ENCODE measurements around the gene ABLIM2.

- TF ChIP-seq PATZ1 (CRISPR knock-in tag; IDR thresholded peaks at IDR 0.05; ENCODE audit: borderline replicate concordance) (no peak), CSDC2 (CRISPR knock-in tag; IDR thresholded peaks at IDR 0.05) (no peak), TOX (CRISPR knock-in tag; IDR thresholded peaks at IDR 0.05; ENCODE audit: borderline replicate concordance) (no peak), ZC3H10 (CRISPR knock-in tag; IDR thresholded peaks at IDR 0.05) (no peak), TCF4 (CRISPR knock-in tag; IDR thresholded peaks at IDR 0.05; ENCODE audit: borderline replicate concordance) (no peak), PPARA (CRISPR knock-in tag; IDR thresholded peaks at IDR 0.05; ENCODE audit: borderline replicate concordance) (no peak), BACH2 (CRISPR knock-in tag; IDR thresholded peaks at IDR 0.05; ENCODE audit: borderline replicate concordance) (no peak), ZNF70 (CRISPR knock-in tag; IDR thresholded peaks at IDR 0.05) (no peak), ZNF8 (CRISPR knock-in tag; IDR thresholded peaks at IDR 0.05) (no peak), POU6F1 (CRISPR knock-in tag; IDR thresholded peaks at IDR 0.05; ENCODE audit: borderline replicate concordance, low read depth) (no peak)
Observed at GRCh38 chr4:7990807-7991459, 167.7 kb downstream of the ABLIM2 start.

Data from SK-N-SH treated with all-trans-retinoic acid at 6 μM for 48 hours (cell line).